ENCODE results near the gene CNTNAP5.

DNA sequence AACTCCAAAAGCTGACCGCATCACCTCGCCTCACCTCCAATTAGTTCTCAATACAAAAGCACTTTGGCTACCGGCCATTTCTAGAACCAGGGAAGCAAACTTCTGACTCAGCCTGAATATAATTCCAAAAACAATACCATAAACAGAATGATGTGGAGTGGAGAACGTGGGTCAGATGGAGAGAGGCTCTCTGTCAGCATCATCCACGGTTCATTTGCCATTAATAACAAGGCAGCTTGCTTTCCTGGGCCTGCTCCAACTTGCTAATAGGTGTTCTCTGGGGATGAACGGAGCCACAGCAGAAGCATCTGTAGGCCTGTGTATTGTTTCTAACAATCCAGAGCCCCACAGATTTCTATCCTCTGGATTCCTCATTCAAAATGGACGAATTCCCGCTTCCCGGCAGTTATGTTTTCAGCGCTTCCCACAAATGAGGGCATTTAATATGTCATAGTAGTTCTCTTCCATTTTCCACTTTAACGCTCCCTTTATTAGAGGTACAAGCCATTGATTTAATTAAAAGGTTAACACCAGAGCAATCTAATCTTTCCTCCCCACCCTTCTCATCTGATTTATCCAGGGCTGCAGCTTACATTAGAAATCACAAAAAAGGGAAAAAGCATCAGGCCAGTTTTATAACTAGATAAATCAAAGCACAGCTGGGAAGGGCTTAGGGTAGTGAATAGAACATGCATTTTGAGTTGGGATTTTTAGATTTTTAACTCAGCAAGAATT lies 23.2 kb upstream of the CNTNAP5 start:
- TF ChIP-seq, protein P1, sequence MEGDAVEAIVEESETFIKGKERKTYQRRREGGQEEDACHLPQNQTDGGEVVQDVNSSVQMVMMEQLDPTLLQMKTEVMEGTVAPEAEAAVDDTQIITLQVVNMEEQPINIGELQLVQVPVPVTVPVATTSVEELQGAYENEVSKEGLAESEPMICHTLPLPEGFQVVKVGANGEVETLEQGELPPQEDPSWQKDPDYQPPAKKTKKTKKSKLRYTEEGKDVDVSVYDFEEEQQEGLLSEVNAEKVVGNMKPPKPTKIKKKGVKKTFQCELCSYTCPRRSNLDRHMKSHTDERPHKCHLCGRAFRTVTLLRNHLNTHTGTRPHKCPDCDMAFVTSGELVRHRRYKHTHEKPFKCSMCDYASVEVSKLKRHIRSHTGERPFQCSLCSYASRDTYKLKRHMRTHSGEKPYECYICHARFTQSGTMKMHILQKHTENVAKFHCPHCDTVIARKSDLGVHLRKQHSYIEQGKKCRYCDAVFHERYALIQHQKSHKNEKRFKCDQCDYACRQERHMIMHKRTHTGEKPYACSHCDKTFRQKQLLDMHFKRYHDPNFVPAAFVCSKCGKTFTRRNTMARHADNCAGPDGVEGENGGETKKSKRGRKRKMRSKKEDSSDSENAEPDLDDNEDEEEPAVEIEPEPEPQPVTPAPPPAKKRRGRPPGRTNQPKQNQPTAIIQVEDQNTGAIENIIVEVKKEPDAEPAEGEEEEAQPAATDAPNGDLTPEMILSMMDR (conservative IDR thresholded peaks at IDR 0.05; ENCODE audit: low read length) = no peak
- no peak for TF ChIP-seq EZH2phosphoT487 (IDR thresholded peaks at IDR 0.05; ENCODE audit: borderline replicate concordance)
